HG03378 (cell line): ENCODE data around the gene PLPPR3.

Experiments used
- ATAC-seq: cut with Tn5 transposase; IDR thresholded peaks from one replicate; pipeline ENCODE4 v1.9.1; 2021; ENCODE audit warnings: mild to moderate bottlenecking, moderate library complexity; ENCODE audit not compliant: unreplicated experiment

PLPPR3 gene

DNA sequence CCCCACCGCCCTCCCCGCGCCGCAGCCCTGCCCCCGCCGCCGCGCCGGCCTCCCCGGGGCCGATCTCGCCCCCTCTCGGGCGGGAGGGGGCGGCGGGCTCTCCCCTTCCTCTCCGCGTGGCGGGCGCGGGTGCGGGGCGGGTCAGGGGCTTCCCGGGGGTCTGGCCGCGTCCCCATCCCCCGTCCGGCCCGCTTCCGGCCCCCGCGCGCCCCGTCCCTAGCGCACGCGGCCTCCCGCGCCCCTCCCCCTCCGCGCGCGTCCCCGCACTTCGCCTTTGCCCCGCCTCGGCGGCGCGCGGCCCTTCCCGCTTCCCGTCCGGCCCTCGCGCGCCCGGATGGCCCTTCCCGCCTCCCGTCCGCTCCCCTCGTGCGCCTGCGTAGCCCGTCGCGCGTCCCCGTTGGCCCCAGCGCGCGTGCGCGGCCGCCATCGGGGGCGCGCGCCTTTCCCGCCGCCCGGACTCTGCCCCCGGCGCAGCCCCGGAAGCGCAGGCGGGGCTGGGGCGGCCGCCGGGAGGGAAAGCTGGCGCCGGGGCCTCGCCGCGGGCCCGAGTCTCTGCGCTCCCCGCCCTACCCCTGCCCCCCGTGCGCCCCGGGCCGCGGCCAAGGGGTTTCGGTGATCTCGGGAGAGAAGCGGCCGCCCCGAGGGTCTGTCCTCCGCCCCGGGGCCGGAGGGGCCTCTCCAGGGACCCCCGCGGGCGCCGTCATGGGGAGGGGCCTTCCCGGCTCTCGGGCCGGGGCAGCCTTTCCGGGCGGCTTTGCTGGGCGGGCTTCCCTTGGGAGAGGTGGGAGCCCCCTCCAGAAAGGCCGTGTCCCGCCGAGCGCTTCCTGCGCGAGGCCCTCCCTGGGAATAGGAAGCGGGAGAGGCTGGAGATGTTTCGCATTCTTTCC is 24.0 kb downstream of the PLPPR3 start:
- ATAC-seq, result no peak

DNA sequence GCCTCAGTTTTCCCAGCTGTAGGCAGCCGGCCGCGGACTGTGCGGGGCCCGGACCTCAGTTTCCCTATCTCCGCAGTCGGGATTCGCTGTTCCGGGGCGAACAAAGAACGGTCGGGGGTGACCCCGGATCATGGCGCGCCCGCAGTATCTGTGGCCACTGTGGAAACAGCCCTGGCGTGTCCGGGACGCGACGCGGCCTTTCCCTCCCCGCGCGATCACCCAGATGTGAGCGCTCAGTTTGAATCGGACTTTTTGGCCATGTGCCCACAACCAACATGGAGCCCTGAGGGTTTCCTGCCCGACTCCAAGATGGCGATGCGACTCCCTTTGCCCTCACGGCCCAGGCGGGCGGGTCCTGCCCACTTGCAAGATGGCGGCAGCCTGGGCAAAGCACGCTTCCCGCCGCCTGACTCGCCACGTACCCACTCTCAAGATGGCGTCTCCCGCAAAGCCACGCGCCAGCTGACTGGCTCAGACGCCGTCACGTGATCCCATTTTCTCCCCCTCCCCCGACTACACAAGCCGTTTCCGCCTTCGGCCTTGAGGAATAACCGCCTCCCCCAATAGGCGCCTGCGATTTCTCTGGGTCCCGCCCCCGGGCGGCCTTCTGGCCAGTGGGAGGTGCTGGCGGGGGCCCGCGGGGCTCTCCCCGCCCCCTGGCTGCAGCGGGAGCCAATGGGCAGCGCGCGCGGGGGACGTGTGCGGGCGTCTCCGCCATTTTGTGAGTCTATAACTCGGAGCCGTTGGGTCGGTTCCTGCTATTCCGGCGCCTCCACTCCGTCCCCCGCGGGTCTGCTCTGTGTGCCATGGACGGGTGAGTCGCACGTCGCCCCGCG is 24.8 kb downstream of the PLPPR3 start, which contains the start of gene PTBP1:
Gene PTBP1, plus strand, starts transcription at position 761 of the 836 bp plus-strand sequence. Its CDS starts 46 bp downstream, at position 807.
- ATAC-seq, result peak; percentile 72

DNA sequence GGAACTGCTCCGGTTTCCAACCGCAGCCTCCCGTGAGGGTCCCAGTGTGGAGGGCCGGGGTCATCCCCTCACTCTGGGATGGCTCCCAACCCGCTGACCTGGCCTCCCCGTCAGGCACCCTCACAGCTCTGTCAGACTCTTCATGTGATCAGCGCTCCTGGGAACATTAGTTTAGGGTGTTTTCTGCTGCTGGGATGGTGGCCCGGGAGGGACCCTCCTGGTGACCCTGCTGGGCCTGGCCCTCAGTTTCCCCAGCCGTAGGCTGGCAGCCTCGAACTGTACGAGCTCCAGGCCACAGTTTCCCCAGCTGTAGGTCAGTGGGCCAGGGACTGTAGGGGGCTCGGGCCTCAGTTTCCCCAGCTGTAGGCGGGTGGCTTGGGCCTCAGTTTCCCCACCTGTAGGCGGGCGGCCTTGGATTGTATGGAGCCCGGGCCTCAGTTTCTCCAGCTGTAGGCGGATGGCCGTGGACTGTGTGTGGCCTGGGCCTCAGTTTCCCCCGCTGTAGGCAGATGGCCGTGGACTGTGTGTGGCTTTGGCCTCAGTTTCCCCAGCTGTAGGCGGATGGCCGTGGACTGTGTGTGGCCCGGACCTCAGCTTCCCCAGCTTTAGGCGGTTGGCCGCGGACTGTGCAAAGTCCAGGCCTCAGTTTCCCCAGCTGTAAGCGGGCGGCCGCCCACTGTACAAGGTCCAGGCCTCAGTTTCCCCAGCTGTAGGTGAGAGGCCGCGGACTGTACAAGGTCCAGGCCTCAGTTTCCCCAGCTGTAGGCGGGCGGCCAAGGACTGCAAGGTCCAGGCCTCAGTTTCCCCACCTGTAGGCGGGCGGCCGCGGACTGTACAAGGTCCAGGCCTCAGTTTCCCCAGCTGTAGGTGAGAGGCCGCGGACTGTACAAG is 25.8 kb downstream of the PLPPR3 start:
- no peak for ATAC-seq

DNA sequence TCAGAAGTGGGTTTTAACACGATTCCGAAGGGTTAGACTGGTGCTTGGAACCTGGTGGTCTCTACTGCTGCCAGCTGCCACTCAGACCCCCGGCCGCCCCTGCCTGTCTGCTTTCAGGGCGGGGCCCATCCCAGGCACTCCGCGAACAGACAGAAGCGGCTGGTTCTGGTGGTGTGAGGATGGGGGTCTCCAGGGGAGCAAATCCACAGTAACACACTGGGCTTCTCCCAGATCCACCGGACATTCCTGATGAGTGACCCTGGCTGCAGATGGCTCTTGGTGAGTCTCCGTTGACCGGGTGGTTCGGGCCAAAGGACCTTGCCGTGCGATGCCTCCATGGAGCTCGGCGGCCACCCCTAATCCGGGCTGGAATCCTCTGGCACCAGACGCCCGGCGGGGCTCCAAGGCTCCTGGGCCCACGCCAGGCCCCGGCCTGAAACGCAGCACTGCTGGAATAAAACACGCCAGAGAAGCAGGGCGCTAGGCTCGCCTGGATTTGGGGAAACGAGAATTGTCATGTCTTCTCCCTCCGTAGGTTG is 26.6 kb downstream of the PLPPR3 start:
- ATAC-seq, result no peak

DNA sequence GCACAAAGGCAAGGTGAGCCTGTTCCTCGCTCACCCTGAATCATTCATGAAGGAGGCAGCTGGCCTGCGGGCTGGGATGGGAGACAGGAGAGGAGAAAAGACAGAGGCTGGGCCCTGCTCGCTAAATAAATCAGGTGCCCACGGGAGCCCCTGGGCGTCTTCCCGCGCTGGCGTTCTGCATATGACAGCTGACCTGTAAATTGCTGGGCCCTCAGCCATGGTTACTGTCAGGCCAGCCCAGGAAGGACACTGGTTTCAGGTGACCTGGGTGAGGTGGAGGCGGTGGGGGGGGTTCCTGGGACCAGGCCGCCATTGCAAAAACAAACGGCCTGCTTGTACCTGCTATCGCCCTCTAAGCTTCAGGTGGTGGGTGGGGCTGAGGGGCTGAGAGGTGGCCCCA is 27.9 kb downstream of the PLPPR3 start:
- ATAC-seq, result no peak

DNA sequence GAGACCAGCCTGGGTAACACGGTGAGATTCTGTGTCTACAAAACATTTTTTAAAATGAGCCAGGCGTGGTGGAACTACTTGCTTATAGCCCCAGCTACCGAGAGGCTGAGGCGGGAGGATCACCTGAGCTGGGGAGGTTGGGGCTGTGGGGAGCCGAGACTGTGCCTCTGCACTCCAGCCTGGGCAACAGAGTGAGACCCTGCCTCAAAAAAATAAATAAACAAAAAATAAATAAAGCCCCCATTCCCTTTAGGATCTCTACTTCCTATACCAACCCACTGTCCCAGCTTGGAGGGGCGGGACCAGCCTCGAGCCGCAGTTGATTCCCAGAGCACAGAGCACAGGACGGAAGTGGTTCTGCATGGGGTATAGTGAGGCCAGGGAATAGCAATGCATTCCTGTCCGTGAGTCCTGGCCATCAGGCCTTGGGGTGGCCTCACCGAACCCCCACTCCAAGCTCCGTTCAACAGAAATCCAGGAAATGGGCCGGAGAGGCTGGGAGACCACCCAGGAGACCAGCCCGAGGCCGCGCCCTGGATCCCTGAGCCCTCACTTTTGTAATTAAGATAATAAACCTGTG is 29.4 kb downstream of the PLPPR3 start:
- ATAC-seq, result no peak

DNA sequence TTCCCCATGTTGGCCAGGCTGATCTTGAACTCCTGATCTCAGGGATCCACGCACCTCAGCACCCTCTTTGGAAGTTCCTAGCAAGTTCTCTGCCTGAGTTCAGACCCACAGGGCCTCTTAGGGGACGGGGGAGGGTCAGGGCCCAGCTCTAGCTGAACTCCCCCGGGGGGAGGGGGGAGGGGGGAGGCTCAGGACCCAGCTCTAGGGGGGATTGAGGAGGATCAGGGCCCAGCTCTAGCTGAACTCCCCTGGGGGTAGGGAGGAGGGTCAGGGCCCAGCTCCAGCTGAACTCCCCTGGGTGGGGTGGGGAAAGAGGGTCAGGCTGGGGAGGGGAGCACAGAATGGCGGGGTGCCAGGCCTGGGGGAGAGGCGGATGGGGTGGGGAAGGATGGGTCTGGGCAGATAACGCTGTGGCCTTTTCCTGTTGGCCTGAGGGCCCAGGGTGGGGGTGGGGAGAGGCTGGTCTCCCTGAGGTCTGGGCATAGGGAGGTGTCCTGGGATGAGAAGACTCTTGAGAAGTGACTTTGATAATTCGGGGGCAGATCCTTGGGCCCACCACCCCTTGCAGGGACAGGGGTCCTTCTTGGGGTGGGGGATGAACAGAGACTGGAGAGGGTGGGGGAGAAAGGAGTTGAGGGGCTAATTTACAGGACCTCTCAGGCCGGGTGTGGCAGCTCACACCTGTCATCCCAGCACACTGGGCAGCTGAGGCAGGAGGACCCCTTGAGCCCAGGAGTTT is 30.0 kb downstream of the PLPPR3 start:
- no peak for ATAC-seq

DNA sequence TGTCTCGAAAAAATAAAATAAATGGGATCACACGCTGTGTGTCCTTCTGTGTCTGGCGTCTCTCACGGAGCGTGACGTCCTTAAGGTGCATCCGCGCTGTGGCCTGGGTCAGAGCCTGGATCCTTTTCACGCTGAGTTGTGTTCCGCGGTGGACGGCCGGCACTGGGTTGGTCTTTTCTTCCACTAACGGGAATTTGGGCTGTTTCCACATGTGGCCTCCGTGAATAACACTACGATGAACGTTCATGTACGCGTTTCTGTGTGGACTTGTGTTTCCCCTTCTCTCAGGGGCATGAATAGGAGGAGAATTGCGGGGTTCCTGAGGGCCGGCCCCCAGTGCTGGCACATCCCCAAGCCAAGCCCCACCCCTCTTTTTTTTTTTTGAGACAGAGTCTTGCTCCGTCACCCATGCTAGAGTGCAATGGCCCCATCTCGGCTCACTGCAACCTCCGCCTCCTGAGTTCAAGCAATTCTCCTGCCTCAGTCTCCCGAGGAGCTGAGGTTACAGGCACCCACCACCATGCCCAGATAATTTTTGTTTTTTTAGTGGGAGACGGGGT is 30.7 kb downstream of the PLPPR3 start:
- no peak for ATAC-seq

DNA sequence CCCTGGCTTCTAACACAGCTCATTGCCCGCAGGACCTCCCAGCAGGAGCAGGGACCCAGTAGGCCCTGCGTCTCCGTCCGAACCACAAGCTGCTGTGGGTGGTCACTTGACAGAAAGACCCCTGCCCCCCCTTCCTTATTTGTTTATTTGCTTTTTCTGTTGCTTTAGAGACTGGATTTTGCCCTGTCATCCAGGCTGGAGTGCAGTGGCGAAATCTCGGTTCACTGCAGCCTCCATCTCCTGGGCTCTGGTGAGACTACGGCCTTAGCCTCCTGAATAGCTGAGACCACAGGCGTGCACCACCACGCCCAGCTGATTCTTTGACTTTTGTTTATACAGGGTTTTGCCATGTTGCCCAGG is 32.1 kb downstream of the PLPPR3 start:
- ATAC-seq, result no peak

DNA sequence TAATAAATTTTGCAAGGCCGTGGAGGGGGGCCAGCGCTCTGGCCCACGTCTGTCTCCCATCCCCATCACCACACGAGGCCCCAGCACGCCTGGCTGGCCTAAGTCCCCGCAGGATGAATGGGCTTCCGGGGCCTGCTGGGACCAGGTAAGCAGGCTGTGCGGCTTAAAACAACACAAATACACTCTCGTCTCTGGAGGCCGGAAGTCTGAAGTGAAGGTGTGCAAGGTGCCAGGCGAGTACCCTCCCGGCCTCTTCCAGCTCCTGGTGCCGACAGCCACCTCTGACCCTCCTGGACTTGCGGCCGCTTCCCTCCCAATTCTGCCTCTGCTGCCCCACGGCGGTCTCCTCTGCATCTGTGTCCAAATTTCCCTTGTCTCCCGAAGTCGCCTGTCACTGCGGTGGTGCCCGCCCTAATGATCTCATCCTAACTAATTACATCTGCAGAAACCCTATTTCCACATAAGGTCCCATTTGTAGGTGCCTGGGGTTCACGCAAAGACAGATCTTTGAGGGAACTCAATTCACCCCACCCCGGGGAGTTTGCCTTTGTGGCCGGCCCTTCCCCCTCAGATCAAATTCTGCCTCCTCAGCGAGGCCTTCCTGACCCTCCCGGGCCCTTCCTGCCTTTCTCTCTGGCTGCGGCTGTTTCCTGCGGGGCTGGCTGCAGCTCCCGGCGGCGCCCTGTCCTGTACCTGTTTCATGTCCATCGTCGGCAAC is 32.6 kb downstream of the PLPPR3 start:
- no peak for ATAC-seq

DNA sequence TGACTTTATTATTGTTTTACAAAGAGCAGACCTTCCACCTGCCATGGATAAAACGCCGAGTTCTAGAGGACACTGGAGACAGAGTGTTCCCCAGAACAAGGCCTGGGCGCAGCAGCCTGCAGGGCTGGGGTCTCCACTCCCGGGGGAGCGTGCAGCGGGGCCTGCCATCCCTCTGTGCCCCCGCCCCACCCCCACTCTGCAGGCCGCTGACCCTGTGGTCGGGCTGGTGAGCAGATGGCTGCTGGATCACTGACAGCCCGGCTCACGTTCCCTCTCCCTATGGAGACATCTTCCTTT is 33.1 kb downstream of the PLPPR3 start:
- ATAC-seq, result no peak

DNA sequence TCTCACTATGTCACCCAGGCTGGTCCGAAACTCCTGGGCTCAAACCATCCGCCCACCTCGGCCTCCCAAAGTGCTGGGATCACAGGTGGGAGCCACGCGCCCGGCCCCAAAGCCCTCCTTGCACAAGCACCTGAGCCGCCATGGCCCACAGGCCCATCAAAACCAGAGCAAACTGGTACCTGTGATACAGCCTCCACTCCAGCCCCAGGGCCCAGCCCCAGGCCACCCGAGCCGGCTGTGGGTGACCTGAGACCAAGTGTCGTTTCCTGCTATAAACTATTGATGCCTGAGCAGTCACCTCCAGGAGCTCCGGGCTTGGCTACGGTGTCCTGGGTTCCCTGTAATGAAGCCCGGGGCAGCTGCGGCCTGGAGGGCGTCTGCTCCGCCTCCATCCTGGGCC is 34.2 kb downstream of the PLPPR3 start:
- no peak for ATAC-seq

DNA sequence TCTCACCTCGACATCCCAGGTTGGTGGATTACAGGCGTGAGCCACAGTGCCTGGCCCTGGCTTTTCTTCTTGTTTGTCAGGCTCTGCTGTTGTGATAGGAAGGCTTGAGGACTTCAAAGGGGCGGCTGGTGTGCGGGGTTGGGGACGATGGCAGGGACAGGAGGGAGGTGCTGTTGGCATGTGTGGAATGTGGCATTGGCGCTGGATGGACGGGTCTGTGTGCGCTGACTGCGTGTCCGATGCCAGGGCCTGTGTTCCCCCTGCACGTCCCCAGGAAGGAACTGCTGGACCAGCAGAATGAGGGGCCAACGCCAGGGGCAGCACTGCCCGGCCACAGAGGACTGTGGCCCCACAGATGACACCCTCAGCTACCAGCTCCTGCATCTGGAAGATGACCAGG is 37.2 kb downstream of the PLPPR3 start:
- ATAC-seq, result no peak

DNA sequence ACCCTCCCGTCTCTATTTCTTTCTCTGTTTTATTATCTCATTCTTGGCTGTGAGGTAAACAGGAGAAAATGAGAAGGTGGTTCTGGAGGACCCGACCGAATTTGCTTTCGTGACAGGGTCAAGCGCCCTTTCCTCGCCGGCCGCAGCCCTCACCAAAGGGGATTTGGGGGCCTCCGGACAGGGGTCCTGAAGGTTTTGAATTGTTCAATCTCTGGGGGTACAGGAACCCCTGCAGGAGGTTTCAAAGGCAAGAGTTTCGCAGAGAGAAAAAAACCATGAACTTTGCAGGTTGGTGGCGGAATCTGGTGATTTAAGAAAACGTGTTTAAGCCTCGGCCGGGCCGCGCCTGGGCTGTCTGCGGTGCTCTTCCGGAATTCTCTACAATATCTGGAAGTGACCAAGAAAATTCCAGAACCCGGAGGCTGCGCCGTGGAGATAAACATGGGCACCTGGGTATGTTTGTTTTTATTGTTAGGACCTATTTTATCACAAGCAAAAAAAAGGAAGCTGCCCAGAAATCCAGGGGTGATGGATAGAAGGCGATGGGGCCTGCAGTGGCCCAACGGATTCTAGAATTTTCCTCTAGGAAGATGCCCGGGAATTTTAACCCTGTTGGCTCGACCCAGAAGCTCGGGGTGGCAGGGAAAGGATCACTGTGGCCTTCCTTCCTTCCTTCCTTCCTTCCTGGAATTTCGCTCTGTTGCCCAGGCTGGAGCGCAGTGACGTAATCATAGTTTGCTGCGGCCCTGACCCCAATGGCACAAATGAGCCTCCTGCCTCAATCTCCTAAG is 38.7 kb downstream of the PLPPR3 start:
- ATAC-seq, result no peak

DNA sequence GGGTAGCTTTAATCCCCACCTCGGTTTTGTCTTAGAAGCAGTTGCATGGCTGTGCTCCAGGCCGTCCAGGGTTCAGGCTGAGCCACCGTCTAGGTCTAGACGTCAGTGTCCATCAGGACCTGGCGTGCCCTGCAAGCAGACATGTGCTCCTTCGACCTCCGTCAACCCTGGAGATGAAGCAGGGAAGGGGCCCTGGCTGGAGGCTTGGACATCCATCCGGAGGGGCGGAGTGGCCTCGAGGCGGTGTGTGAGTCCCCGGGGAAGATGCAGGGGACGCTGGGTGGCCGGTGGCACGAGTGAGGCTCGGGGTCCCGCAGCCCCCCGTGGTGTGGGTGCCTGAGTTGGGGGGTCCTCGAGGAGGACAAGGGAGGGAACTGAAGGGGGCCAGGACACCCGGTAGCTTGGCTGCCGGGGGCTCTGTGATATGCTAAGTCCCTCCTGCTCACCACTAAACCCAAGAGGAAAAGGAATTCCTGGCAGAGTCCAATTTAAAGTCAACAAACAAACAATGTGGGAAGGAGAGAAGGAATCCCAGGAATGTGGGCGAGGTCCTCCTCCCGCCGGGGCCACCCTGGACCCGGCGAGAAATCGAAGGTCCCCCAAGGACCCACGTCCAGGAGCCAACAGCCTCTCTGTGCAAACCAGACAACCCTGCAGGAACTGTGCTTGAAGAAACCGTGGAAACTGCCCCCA is 39.4 kb downstream of the PLPPR3 start:
- ATAC-seq, result no peak

DNA sequence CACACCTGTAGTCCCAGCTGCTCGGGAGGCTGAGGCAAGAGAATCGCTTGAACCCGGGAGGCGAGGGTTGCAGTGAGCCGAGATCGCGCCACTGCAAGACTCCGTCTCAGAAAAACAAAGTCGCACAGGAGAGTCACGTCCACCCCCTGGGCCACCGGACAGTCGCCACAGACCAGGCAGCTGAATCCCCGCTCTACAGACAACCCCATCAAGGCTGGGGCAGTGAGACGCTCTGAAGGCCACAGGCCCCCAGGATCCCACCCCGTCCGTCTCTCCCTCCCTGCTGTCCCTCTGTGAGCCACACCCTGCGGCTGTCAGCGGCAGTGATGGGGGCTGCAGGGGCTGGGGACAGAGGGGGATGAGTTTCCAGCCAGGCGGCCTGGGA is 40.0 kb downstream of the PLPPR3 start:
- ATAC-seq, result no peak

DNA sequence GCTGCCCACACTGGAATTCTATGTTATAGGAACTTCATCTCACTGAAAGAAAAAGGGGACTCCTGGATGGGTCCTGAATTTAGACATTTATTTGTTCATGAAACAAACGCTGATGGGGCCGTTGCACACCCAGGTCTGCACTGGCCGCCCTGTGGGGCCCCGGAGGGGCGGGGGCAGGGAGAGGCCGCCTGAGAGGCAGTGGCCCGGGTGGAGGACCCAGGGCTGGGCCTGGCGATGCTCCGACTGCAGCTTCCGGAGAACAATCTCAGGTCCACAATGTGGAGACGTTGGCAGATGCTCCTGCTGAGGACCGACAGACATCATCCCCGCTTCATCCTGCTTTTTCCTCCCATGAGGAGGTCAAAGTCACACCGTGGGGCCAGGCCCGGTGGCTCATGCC is 40.8 kb downstream of the PLPPR3 start:
- no peak for ATAC-seq
